Liver (tissue), 3 donors: ENCODE data around the gene KRTAP5-1.

ENCODE experiments used
- ATF3 ChIP-seq: IDR thresholded peaks from 2 replicates; pipeline ENCODE4 v1.6.1; 2016; ENCODE audit warnings: antibody characterized with exemption
- CTCF ChIP-seq: fragments of 150-350 bp; IDR thresholded peaks from 2 replicates; pipeline ENCODE4 v1.5.1; 2017; ENCODE audit warnings: improper control_type of control experiment, low read depth, low read length; ENCODE audit not compliant: missing input control
- GABPA ChIP-seq, 2 donors: IDR thresholded peaks in 1 of 2; conservative IDR thresholded peaks in 1 of 2; 2 replicates each; pipeline ENCODE4 v1.6.1; 2016; ENCODE audit warnings: antibody characterized with exemption in 2 of 2, mild to moderate bottlenecking in 1 of 2, moderate library complexity in 1 of 2
- MAX ChIP-seq: IDR thresholded peaks from 2 replicates; pipeline ENCODE4 v1.6.1; 2016; ENCODE audit warnings: antibody characterized with exemption
- TAF1 ChIP-seq: conservative IDR thresholded peaks from 2 replicates; pipeline ENCODE4 v1.6.1; 2016; ENCODE audit warnings: antibody characterized with exemption, mild to moderate bottlenecking
- YY1 ChIP-seq: IDR thresholded peaks from 2 replicates; pipeline ENCODE4 v1.6.1; 2016; ENCODE audit warnings: antibody characterized with exemption, mild to moderate bottlenecking
- donor health status: healthy.
- donor health status: healthy.

GRCh38 chr11:1556278-1556902 lies 28.7 kb downstream of the KRTAP5-1 start:
- TF ChIP-seq TAF1 = no peak
- TF ChIP-seq CTCF = no peak
- no peak for TF ChIP-seq ATF3
- TF ChIP-seq MAX = no peak
- no peak for TF ChIP-seq YY1
- no peak for TF ChIP-seq GABPA (IDR thresholded peaks at IDR 0.05 in 1 of 2, conservative IDR thresholded peaks at IDR 0.05 in 1 of 2)
